ENCODE data around the gene ASIC2.

- TF ChIP-seq POLR2A (IDR thresholded peaks at IDR 0.05; ENCODE audit: low read length) (no peak), GATA1 (IDR thresholded peaks at IDR 0.05; ENCODE audit: low read depth, low read length) (no peak)
These were observed 7.7 kb downstream of the ASIC2 start for GRCh38 chr17:33285413-33285812.

Data from erythroblast (primary cell).